Kidney epithelial cell (primary cell): ENCODE results near the gene TENM3. TPM values are rescaled to one million over a fixed set of nuclear protein-coding genes. Genes with fewer than 3 reads are reported as not detected.

Experiments
- DNase-seq: peaks from one replicate; pipeline ENCODE4 v3.0.0-alpha.2; 2010; ENCODE audit warnings: low read depth
- H3K27me3 ChIP-seq: 2 replicates; pipeline ENCODE4 v1.6.0; 2011; ENCODE audit warnings: low read length; ENCODE audit not compliant: control insufficient read depth, insufficient read depth
- H3K36me3 ChIP-seq: 2 replicates; pipeline ENCODE4 v1.5.1; 2011; ENCODE audit warnings: low read length; ENCODE audit not compliant: control insufficient read depth, insufficient read depth
- H3K4me3 ChIP-seq: 2 replicates; pipeline ENCODE4 v1.5.1; 2011; ENCODE audit warnings: low read depth, mild to moderate bottlenecking, control low read depth, low read length
- CTCF ChIP-seq: IDR thresholded peaks from 2 replicates; pipeline ENCODE4 v1.5.1; 2011; ENCODE audit warnings: mild to moderate bottlenecking, moderate library complexity, low read length, control low read depth, inconsistent platforms; ENCODE audit not compliant: insufficient read depth, poor library complexity, severe bottlenecking
- total RNA-seq: library from RNA; depleted of rRNA; stranded (reverse); fragments of >200 nt; gene quantifications from 2 replicates; pipeline ENCODE4 v1.2.3, GENCODE V29; 2015

Gene TENM3
- total RNA-seq, 1 donor from 2014 or later = 11.2 TPM

DNA sequence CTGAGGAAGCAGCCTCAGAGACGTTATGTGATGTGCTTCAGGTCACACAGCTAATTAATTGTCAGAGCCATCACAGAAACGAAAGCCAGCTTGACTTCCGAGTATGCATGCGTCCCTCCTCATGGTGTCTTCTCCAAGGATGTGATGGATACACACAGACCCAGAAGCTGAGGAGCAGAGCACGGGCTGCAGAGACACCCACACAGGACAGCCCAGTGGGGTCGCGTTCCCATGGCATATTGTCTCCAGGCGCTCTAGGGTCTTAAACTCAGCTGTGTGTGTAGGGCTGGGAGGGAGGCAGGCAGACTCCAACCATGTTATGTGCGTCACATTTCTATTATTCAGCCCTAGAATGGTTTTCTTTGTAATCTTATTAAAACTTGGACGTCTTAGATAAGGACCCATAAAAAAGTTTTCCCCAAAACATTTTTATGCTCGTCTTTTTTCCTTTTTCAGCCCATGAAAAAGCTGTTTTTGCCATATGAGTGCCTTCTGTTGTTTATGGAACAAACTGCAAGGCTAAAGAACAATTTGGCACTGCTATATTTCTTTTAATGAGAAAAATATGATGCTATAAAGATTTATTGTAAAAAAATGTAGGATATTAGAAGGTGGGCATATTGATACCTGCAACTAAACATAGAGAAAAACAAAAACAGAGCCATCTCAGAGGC lies 48.5 kb downstream of the TENM3 start:
- H3K4me3 ChIP-seq = no peak overlapping the region
- TF ChIP-seq CTCF = no peak
- H3K27me3 ChIP-seq = no peaks in the 10 kb centered on the region
- no peaks in the 10 kb centered on the region for H3K36me3 ChIP-seq
- no peak for DNase-seq

- DNase-seq = no peak
- Histone ChIP-seq H3K4me3 (no peak overlapping the region), H3K27me3 (no peaks in the 10 kb centered on the region), H3K36me3 (no peaks in the 10 kb centered on the region)
- TF ChIP-seq CTCF = no peak
Observed at GRCh38 chr4:182292612-182293011, 49.4 kb downstream of the TENM3 start.

- H3K36me3 ChIP-seq = no peaks in the 10 kb centered on the region
- no peak for TF ChIP-seq CTCF
- no peak overlapping the region for H3K4me3 ChIP-seq
- H3K27me3 ChIP-seq = no peaks in the 10 kb centered on the region
- DNase-seq = no peak
Observed at GRCh38 chr4:182293691-182294255, 50.6 kb downstream of the TENM3 start.

DNA sequence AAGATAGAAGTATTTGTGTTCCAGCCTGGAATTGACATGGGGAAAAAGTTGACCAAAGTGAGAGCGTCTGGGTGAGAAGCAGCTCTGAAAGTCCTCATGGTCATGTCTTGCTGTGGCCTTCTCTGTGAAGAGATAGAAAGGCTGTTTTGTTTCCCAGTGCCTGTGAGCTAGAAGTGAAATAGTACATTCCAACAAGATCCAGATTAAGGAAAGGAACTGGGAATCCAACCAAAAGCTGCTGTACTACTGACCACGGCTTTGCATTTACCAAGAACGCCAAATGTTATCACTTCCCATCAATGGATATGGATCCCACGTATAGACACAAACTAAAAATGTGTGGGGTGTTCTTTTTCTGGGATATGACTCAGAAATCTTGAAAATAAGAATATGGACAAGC lies 51.2 kb downstream of the TENM3 start:
- no peak overlapping the region for H3K4me3 ChIP-seq
- no peak for DNase-seq
- H3K27me3 ChIP-seq = no peaks in the 10 kb centered on the region
- H3K36me3 ChIP-seq = no peaks in the 10 kb centered on the region
- no peak for TF ChIP-seq CTCF

GRCh38 chr4:182297659-182298058 lies 54.5 kb downstream of the TENM3 start:
- H3K36me3 ChIP-seq = no peaks in the 10 kb centered on the region

More at GRCh38 chr4:182297659-182298058, 54.5 kb downstream of the TENM3 start:
- no peak overlapping the region for H3K4me3 ChIP-seq
- no peak for TF ChIP-seq CTCF
- DNase-seq = no peak
- H3K27me3 ChIP-seq = no peaks in the 10 kb centered on the region
